ENCODE data around the gene TRIM8.

TRIM8 gene

GRCh38 chr10:102598243-102598642 lies 46.0 kb upstream of the TRIM8 start:
- ChIA-PET CTCF (interaction anchor here (1.0 to 8.3 kb wide), 9 partner anchors 12 to 199 kb away, joined by 3 to 94 read pairs (median 7); partner anchors contain the start of genes ACTR1A and SUFU), POLR2A (no interaction called here)
- no peak for TF ChIP-seq CTCF (IDR thresholded peaks at IDR 0.05; ENCODE audit: insufficient read depth, low read length, missing control alignments)
- no peak for DNase-seq (ENCODE audit: low read depth, low spot score)
- H3K4me3 ChIP-seq (ENCODE audit: low read depth, low read length) = no peak overlapping the region

GRCh38 chr10:102599565-102600327 lies 44.5 kb upstream of the TRIM8 start:
- ChIA-PET CTCF (interaction anchor here (1.2 to 8.3 kb wide), 7 partner anchors 14 to 96 kb away, joined by 3 to 94 read pairs (median 5); partner anchors contain the start of genes ACTR1A and SUFU), POLR2A (interaction anchor here (0.8 kb wide), 1 partner anchor 16 kb away, joined by 3 read pairs; no protein-coding TSS in a partner anchor)
- TF ChIP-seq CTCF (IDR thresholded peaks at IDR 0.05; ENCODE audit: insufficient read depth, low read length, missing control alignments) = no peak
- DNase-seq (ENCODE audit: low read depth, low spot score) = no peak
- H3K4me3 ChIP-seq (ENCODE audit: low read depth, low read length) = no peak overlapping the region

- TF ChIP-seq CTCF (IDR thresholded peaks at IDR 0.05; ENCODE audit: insufficient read depth, low read length, missing control alignments) = no peak
- CTCF ChIA-PET = interaction anchor here (0.7 to 3.0 kb wide), 8 partner anchors 13 to 190 kb away, joined by 3 to 23 read pairs (median 4); partner anchors contain the start of gene ACTR1A
- H3K4me3 ChIP-seq (ENCODE audit: low read depth, low read length) = no peak overlapping the region
- DNase-seq (ENCODE audit: low read depth, low spot score) = no peak
- POLR2A ChIA-PET = interaction anchor here (0.6 to 0.8 kb wide), 2 partner anchors 17 to 619 kb away, joined by 3 read pairs; no protein-coding TSS in a partner anchor
These were observed 43.5 kb upstream of the TRIM8 start for GRCh38 chr10:102600816-102601215.

- H3K4me3 ChIP-seq (ENCODE audit: low read depth, low read length) = no peak overlapping the region
- POLR2A ChIA-PET = interaction anchor here (1.7 kb wide), 1 partner anchor 26 kb away, joined by 4 read pairs; no protein-coding TSS in a partner anchor
- no peak for TF ChIP-seq CTCF (IDR thresholded peaks at IDR 0.05; ENCODE audit: insufficient read depth, low read length, missing control alignments)
- DNase-seq (ENCODE audit: low read depth, low spot score) = no peak
- CTCF ChIA-PET = interaction anchor here (1.1 to 3.0 kb wide), 7 partner anchors 10 to 191 kb away, joined by 3 to 23 read pairs (median 5); partner anchors contain the start of gene SUFU
These were observed 42.6 kb upstream of the TRIM8 start for GRCh38 chr10:102601639-102602038.

- CTCF ChIA-PET = interaction anchor here (1.1 to 3.0 kb wide), 6 partner anchors 9 to 100 kb away, joined by 3 to 23 read pairs (median 5); partner anchors contain the start of gene SUFU
- TF ChIP-seq CTCF (IDR thresholded peaks at IDR 0.05; ENCODE audit: insufficient read depth, low read length, missing control alignments) = no peak
- no peak overlapping the region for H3K4me3 ChIP-seq (ENCODE audit: low read depth, low read length)
- POLR2A ChIA-PET = interaction anchor here (1.7 kb wide), 1 partner anchor 25 kb away, joined by 4 read pairs; no protein-coding TSS in a partner anchor
- DNase-seq (ENCODE audit: low read depth, low spot score) = no peak
These were observed 41.8 kb upstream of the TRIM8 start for GRCh38 chr10:102602272-102603045.

All from AG04449 (cell line).